Stimulated activated CD4-positive, alpha-beta T cell treated with anti-CD3 and anti-CD28 coated beads, TNF-alpha, amount 100 ng/mL, for 1 hour (primary cell): ENCODE measurements around the gene KDM4C.
"Not testable (repeated sequence)": the region's sequence is repeated elsewhere in the genome, so short reads cannot be mapped to it uniquely, and the experiment has no call there.

Source experiments
- DNase-seq, 3 donors: peaks; one replicate each; pipeline ENCODE4 v3.0.0-alpha.2; 2020; ENCODE audit warnings: low read depth in 3 of 3, low spot score in 1 of 3

The KDM4C gene

GRCh38 chr9:7163932-7164331, 406.2 kb downstream of the KDM4C start:
- no peak for DNase-seq

GRCh38 chr9:7164440-7165330, 406.9 kb downstream of the KDM4C start:
- no peak for DNase-seq

GRCh38 chr9:7165331-7165975, 407.7 kb downstream of the KDM4C start:
- DNase-seq: no peak

GRCh38 chr9:7166074-7166473, 408.3 kb downstream of the KDM4C start:
- DNase-seq: no peak

- DNase-seq: no peak
Observed at GRCh38 chr9:7169717-7170389, 412.1 kb downstream of the KDM4C start.

- DNase-seq: no peak
Observed at GRCh38 chr9:7171396-7172153, 413.8 kb downstream of the KDM4C start.

- DNase-seq: no peak
Observed at GRCh38 chr9:7172154-7173115, 414.7 kb downstream of the KDM4C start.

- DNase-seq: no peak
Observed at GRCh38 chr9:7173139-7173538, 415.4 kb downstream of the KDM4C start.

GRCh38 chr9:7174301-7174700, 416.5 kb downstream of the KDM4C start:
- DNase-seq: no peak

GRCh38 chr9:7174884-7175283, 417.1 kb downstream of the KDM4C start:
- DNase-seq: no peak

- no peak for DNase-seq
Observed at GRCh38 chr9:7176561-7176960, 418.8 kb downstream of the KDM4C start.

GRCh38 chr9:7177383-7177782, 419.6 kb downstream of the KDM4C start:
- no peak for DNase-seq

GRCh38 chr9:7178729-7179128, 421.0 kb downstream of the KDM4C start:
- no peak for DNase-seq

GRCh38 chr9:7180247-7180646, 422.5 kb downstream of the KDM4C start:
- no peak for DNase-seq

- DNase-seq: not testable (repeated sequence)
Observed at GRCh38 chr9:7183139-7183538, 425.4 kb downstream of the KDM4C start.

GRCh38 chr9:7185612-7186011, 427.8 kb downstream of the KDM4C start:
- no peak for DNase-seq

- no peak for DNase-seq
Observed at GRCh38 chr9:7186175-7186574, 428.4 kb downstream of the KDM4C start.

- DNase-seq: no peak
Observed at GRCh38 chr9:7192266-7192665, 434.5 kb downstream of the KDM4C start.

GRCh38 chr9:7195526-7195925, 437.8 kb downstream of the KDM4C start:
- no peak for DNase-seq

GRCh38 chr9:7196467-7196866, 438.7 kb downstream of the KDM4C start:
- no peak for DNase-seq
